Neural progenitor cell (in vitro differentiated cells): ENCODE measurements around the gene NGLY1.

Experiments used
- EZH2 ChIP-seq: fragments of 200-600 bp; sonication (generic); IDR thresholded peaks from 2 replicates; pipeline ENCODE4 v1.6.1; 2017; ENCODE audit warnings: antibody characterized with exemption, mild to moderate bottlenecking, moderate library complexity
- TF ChIP-seq, protein P1 (sequence below): fragments of 200-600 bp; sonication (generic); IDR thresholded peaks from 2 replicates; pipeline ENCODE4 v1.5.1; 2017; ENCODE audit warnings: antibody characterized with exemption, mild to moderate bottlenecking

DNA sequence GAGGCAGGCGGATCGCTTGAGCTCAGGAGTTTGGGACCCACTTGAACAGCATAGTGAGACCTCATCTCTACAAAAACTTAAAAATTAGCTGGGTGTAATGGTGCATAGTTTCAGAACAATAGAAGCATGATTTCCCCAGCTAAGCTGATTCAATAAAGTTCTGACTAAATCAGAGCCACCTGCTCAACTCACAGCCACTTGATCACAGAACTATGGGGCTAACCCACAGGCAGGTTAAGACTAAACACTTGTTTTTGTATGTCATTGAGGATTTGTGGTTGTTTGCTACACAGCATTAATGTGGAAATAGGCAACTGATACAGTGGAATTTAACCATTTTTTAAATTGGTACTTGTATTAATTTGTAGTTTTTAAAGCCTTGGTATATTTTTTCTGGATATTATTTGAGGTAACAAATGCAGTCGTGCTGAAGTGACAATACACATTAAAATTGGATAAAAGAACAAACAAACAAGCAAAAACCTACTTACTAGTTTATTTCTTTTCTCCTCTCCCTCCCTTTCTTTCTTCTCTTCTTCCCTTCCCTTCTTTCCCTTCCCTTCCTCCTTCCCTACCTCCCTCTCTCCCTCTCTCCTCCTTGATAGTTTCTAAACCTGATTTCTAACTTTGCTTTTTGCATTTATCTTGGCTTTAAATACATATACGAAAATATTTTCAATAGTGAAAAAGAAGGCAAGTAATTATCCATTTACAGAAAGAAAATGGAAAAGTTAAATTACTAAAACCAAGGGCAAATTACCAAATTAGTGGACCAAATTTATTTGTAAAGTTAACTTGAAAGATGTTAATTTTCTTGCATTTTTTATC is 38.7 kb upstream of the NGLY1 start:
- TF ChIP-seq, protein P1, sequence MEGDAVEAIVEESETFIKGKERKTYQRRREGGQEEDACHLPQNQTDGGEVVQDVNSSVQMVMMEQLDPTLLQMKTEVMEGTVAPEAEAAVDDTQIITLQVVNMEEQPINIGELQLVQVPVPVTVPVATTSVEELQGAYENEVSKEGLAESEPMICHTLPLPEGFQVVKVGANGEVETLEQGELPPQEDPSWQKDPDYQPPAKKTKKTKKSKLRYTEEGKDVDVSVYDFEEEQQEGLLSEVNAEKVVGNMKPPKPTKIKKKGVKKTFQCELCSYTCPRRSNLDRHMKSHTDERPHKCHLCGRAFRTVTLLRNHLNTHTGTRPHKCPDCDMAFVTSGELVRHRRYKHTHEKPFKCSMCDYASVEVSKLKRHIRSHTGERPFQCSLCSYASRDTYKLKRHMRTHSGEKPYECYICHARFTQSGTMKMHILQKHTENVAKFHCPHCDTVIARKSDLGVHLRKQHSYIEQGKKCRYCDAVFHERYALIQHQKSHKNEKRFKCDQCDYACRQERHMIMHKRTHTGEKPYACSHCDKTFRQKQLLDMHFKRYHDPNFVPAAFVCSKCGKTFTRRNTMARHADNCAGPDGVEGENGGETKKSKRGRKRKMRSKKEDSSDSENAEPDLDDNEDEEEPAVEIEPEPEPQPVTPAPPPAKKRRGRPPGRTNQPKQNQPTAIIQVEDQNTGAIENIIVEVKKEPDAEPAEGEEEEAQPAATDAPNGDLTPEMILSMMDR = no peak
- no peak for TF ChIP-seq EZH2
